Measurements from ENCODE around the gene SUN2.

DNA sequence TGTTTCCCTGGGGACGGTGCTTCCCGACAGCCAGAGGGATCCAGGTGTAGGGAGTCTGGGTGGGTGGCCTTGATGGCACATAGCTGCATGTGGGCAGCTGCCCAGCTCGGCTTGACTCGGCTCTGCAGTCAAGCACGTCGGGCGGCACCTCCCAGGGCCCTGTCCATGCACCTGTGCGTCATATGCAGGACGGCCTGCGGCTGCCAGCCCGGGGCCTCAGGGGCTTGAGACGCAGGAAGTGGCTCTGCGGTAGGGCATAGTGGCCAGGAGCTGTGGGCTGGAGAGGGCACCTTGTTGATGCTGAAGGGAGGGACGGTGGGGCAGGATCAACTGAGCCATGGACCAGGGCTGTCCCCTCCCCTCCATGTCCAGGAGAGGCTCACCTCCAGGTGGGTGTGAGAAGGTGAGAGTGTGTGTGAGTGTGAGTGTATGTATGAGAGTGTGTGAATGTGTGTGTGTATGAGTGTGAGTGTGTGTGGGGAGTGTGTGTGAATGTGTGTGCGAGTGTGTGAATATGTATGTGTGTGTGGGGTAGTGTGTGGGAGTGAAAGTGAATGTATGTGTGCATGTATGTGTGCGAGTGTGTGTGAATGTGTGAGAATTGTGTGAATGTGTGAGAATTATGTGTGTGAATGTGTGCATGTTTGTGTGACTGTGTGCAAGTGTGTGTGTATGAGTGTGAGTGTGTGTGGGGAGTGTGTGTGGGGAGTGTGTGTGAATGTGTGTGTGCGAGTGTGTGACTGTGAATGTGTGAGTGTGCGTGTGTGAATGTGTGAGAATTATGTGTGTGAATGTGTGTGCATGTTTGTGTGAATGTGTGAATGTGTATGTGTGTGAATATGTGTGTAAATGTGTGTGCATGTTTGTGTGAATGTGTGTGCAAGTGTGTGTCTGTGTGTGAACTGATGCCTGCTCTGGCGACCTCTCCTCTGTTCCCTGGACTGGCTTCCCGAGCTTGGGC, 5.7 kb upstream of the SUN2 start:
- TF ChIP-seq POLR2AphosphoS5 (IDR thresholded peaks at IDR 0.05; ENCODE audit: low read depth, low read length): no peak
- no peak for TF ChIP-seq POLR2A (IDR thresholded peaks at IDR 0.05; ENCODE audit: low read depth, low read length)
- no peak for TF ChIP-seq TAF1 (IDR thresholded peaks at IDR 0.05; ENCODE audit: borderline replicate concordance, low read depth, low read length)
